ENCODE measurements around the gene KRAS. TPM values are rescaled to one million over a fixed set of nuclear protein-coding genes. Genes with fewer than 3 reads are reported as not detected.

The KRAS gene
- total and polyA plus RNA-seq, 5 experiments from 2014 or later: 38.2 to 59.5 (median 49.3) TPM

DNA sequence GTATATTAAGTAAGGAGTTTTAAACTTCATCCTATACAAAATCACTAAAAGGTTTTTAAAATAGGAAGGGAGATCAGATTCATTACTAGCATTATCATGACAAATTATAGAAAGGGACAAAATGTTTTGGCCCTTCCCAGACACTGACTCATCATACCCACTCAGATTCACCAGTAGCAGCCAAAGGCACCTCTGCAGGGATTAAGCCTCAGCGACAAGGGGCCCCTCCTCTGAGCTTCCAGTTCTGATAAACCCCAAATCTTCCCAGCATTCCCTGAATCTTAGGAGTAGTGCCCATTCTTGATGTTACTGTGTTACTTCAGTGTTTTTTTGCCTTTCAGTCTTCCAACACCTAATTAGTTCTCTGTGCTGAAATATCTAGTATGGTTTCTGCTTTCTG lies 14.5 kb downstream of the KRAS start:
- peak overlapping the region in 2 of 10 donors; percentile 31 to 68 for H3K27ac Mint-ChIP-seq
- H3K4me1 Mint-ChIP-seq: peaks cover 13 to 28% (median 17%) of the 10 kb centered on the region in 4 donors
- POLR2A ChIA-PET: no interaction called here
- no peak for DNase-seq
- H3K36me3 Mint-ChIP-seq: peaks cover 11 to 65% (median 14%) of the 10 kb centered on the region in 3 donors
- ATAC-seq: no peak
- H3K9me3 Mint-ChIP-seq: no peaks in the 10 kb centered on the region
- H3K4me3 Mint-ChIP-seq: no peak overlapping the region
- H3K27me3 Mint-ChIP-seq: no peaks in the 10 kb centered on the region

- POLR2A ChIA-PET: interaction anchor here (0.6 kb wide), 1 partner anchor 15 kb away, joined by 10 read pairs; no protein-coding TSS in a partner anchor
Observed at GRCh38 chr12:25213338-25213737, 37.4 kb downstream of the KRAS start.

GRCh38 chr12:25208554-25208953 lies 42.2 kb downstream of the KRAS start:
- H3K27ac Mint-ChIP-seq: peak overlapping the region in 1 of 10 donors; percentile 58
- peaks cover 0 to 49% (median 6%) of the 10 kb centered on the region in 3 donors for H3K36me3 Mint-ChIP-seq
- no peaks in the 10 kb centered on the region for H3K9me3 Mint-ChIP-seq
- ATAC-seq (no peak), DNase-seq (no peak)
- POLR2A ChIA-PET: interaction anchor here (0.6 to 0.8 kb wide), 2 partner anchors 26 to 42 kb away, joined by 3 read pairs; partner anchors contain the start of gene KRAS
- H3K4me3 Mint-ChIP-seq: no peak overlapping the region
- no peaks in the 10 kb centered on the region for H3K27me3 Mint-ChIP-seq
- peaks cover 3 to 9% (median 5%) of the 10 kb centered on the region in 4 donors for H3K4me1 Mint-ChIP-seq

More at GRCh38 chr12:25213338-25213737, 37.4 kb downstream of the KRAS start:
- peaks cover 0 to 37% (median 5%) of the 10 kb centered on the region in 3 donors for H3K36me3 Mint-ChIP-seq
- DNase-seq (no peak), ATAC-seq (no peak)
- no peaks in the 10 kb centered on the region for H3K9me3 Mint-ChIP-seq
- no peaks in the 10 kb centered on the region for H3K27me3 Mint-ChIP-seq
- H3K4me3 Mint-ChIP-seq: no peak overlapping the region
- no peak overlapping the region for H3K27ac Mint-ChIP-seq
- H3K4me1 Mint-ChIP-seq: peaks cover 0 to 7% (median 4%) of the 10 kb centered on the region in 4 donors

DNA sequence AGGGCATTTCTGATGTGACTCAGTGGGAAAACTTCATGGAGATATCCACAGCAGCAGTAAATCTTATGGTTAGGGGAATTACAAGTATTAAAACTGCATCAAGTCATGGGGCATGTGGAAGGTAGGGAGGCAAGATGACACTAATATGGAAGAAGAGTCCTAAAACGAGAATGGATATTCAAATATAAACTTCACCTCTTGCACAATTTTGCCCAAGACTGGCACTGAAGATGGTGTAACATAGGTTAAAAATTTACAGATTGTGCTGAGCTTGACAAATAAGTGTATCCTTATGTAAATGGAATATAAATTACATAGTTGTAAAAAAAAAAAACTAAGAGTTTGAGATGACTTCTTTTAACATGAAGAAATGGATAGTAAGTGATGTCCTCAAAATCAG lies 42.9 kb downstream of the KRAS start:
- H3K27ac Mint-ChIP-seq: peak overlapping the region in 2 of 10 donors; percentile 36 to 40
- H3K27me3 Mint-ChIP-seq: no peaks in the 10 kb centered on the region
- POLR2A ChIA-PET: no interaction called here
- H3K36me3 Mint-ChIP-seq: peaks cover 0 to 54% (median 6%) of the 10 kb centered on the region in 3 donors
- H3K9me3 Mint-ChIP-seq: no peaks in the 10 kb centered on the region
- no peak for DNase-seq
- no peak overlapping the region for H3K4me3 Mint-ChIP-seq
- peaks cover 5 to 16% (median 8%) of the 10 kb centered on the region in 4 donors for H3K4me1 Mint-ChIP-seq
- no peak for ATAC-seq

GRCh38 chr12:25207411-25207810 lies 43.3 kb downstream of the KRAS start:
- H3K36me3 Mint-ChIP-seq: peaks cover 0 to 54% (median 6%) of the 10 kb centered on the region in 3 donors
- peak overlapping the region in 3 of 10 donors; percentile 36 to 84 (median 40) for H3K27ac Mint-ChIP-seq
- ATAC-seq (no peak), DNase-seq (no peak)
- H3K4me1 Mint-ChIP-seq: peaks cover 8 to 17% (median 11%) of the 10 kb centered on the region in 4 donors
- POLR2A ChIA-PET: no interaction called here
- no peaks in the 10 kb centered on the region for H3K9me3 Mint-ChIP-seq
- no peak overlapping the region for H3K4me3 Mint-ChIP-seq
- H3K27me3 Mint-ChIP-seq: no peaks in the 10 kb centered on the region

- H3K27ac Mint-ChIP-seq: peak overlapping the region in 9 of 10 donors; percentile 19 to 83 (median 65)
- peak in 1 of 2 donors; percentile 33 for ATAC-seq
- H3K36me3 Mint-ChIP-seq: peaks cover 0 to 45% (median 15%) of the 10 kb centered on the region in 3 donors
- H3K27me3 Mint-ChIP-seq: no peaks in the 10 kb centered on the region
- peaks cover 24 to 44% (median 36%) of the 10 kb centered on the region in 4 donors for H3K4me1 Mint-ChIP-seq
- H3K9me3 Mint-ChIP-seq: no peaks in the 10 kb centered on the region
- no peak overlapping the region for H3K4me3 Mint-ChIP-seq
- no peak for DNase-seq
- POLR2A ChIA-PET: no interaction called here
Observed at GRCh38 chr12:25202137-25202536, 48.6 kb downstream of the KRAS start.

- Mint-ChIP-seq H3K4me1 (peaks cover 22 to 48% (median 42%) of the 10 kb centered on the region in 4 donors), H3K36me3 (peaks cover 0 to 32% (median 10%) of the 10 kb centered on the region in 3 donors), H3K27me3 (no peaks in the 10 kb centered on the region), H3K27ac (peak overlapping the region in 5 of 10 donors; percentile 14 to 69 (median 47)), H3K9me3 (no peaks in the 10 kb centered on the region), H3K4me3 (no peak overlapping the region)
- DNase-seq (no peak), ATAC-seq (no peak)
- POLR2A ChIA-PET: no interaction called here
Observed at GRCh38 chr12:25200703-25201102, 50.0 kb downstream of the KRAS start.

- DNase-seq (no peak), ATAC-seq (no peak)
- H3K4me1 Mint-ChIP-seq: peaks cover 27 to 60% (median 48%) of the 10 kb centered on the region in 4 donors
- peak overlapping the region in 1 of 10 donors; percentile 26 for H3K4me3 Mint-ChIP-seq
- H3K9me3 Mint-ChIP-seq: no peaks in the 10 kb centered on the region
- peak overlapping the region in 9 of 10 donors; percentile 3 to 86 (median 63) for H3K27ac Mint-ChIP-seq
- peaks cover 0 to 17% (median 10%) of the 10 kb centered on the region in 3 donors for H3K36me3 Mint-ChIP-seq
- POLR2A ChIA-PET: interaction anchor here (1.1 kb wide), 1 partner anchor 181 kb away, joined by 3 read pairs; no protein-coding TSS in a partner anchor
- H3K27me3 Mint-ChIP-seq: no peaks in the 10 kb centered on the region
Observed at GRCh38 chr12:25197608-25198007, 53.1 kb downstream of the KRAS start.

- Mint-ChIP-seq H3K27me3 (no peaks in the 10 kb centered on the region), H3K4me3 (peak within 1 kb of the TSS; percentile 92 to 99 (median 98)), H3K36me3 (peaks cover 0 to 16% (median 5%) of the 10 kb centered on the region in 3 donors), H3K9me3 (no peaks in the 10 kb centered on the region), H3K4me1 (peaks cover 15 to 41% (median 36%) of the 10 kb centered on the region in 4 donors), H3K27ac (peak within 1 kb of the TSS; percentile 97 to 100 (median 100))
- ATAC-seq (peak; percentile 91), DNase-seq (peak; percentile 94 to 99 (median 96))
- POLR2A ChIA-PET: interaction anchor here (0.7 to 2.3 kb wide), 9 partner anchors 8 to 189 kb away, joined by 3 to 10 read pairs (median 4); partner anchors contain the start of gene KRAS
Observed at GRCh38 chr12:25195056-25195971, 55.4 kb downstream of the KRAS start, which contains the start of the genes DNAI7 and ETFRF1. DNAI7 (minus strand) TSS chr12:25195160; CDS start chr12:25195078, 82 bp downstream. ETFRF1 (plus strand) TSS chr12:25195237; CDS start chr12:25203957, 8,720 bp downstream.

GRCh38 chr12:25194722-25195055 lies 56.0 kb downstream of the KRAS start:
- Mint-ChIP-seq H3K27me3 (no peaks in the 10 kb centered on the region), H3K27ac (peak overlapping the region; percentile 97 to 100 (median 100)), H3K4me1 (peaks cover 15 to 35% (median 32%) of the 10 kb centered on the region in 4 donors), H3K36me3 (peaks cover 0 to 10% (median 2%) of the 10 kb centered on the region in 3 donors), H3K9me3 (no peaks in the 10 kb centered on the region), H3K4me3 (peak overlapping the region; percentile 92 to 99 (median 98))
- DNase-seq (no peak), ATAC-seq (no peak)
- POLR2A ChIA-PET: interaction anchor here (1.0 to 2.3 kb wide), 8 partner anchors 8 to 189 kb away, joined by 3 to 10 read pairs (median 5); partner anchors contain the start of gene KRAS

- POLR2A ChIA-PET: interaction anchor here (1.0 to 1.6 kb wide), 6 partner anchors 10 to 190 kb away, joined by 3 to 10 read pairs (median 4); a partner anchor contains a TSS
- H3K36me3 Mint-ChIP-seq: peaks cover 0 to 7% (median 0%) of the 10 kb centered on the region in 3 donors
Observed at GRCh38 chr12:25194214-25194613, 56.5 kb downstream of the KRAS start.

GRCh38 chr12:25190793-25191192 lies 59.9 kb downstream of the KRAS start:
- POLR2A ChIA-PET: interaction anchor here (1.1 kb wide), 1 partner anchor 187 kb away, joined by 3 read pairs; no protein-coding TSS in a partner anchor
- no peak for ATAC-seq

More at GRCh38 chr12:25194214-25194613, 56.5 kb downstream of the KRAS start:
- H3K27me3 Mint-ChIP-seq: no peaks in the 10 kb centered on the region
- H3K27ac Mint-ChIP-seq: peak overlapping the region; percentile 97 to 100 (median 100)
- peaks cover 15 to 33% (median 30%) of the 10 kb centered on the region in 4 donors for H3K4me1 Mint-ChIP-seq
- H3K9me3 Mint-ChIP-seq: no peaks in the 10 kb centered on the region
- ATAC-seq (no peak), DNase-seq (peak in 1 of 10 donors; percentile 9)
- H3K4me3 Mint-ChIP-seq: peak overlapping the region; percentile 92 to 99 (median 98)

More at GRCh38 chr12:25190793-25191192, 59.9 kb downstream of the KRAS start:
- Mint-ChIP-seq H3K4me3 (no peak overlapping the region), H3K27ac (peak overlapping the region in 1 of 10 donors; percentile 32), H3K27me3 (no peaks in the 10 kb centered on the region), H3K36me3 (peaks cover 0 to 2% (median 0%) of the 10 kb centered on the region in 3 donors), H3K4me1 (peaks cover 18 to 32% (median 24%) of the 10 kb centered on the region in 4 donors), H3K9me3 (no peaks in the 10 kb centered on the region)
- no peak for DNase-seq

Data from naive thymus-derived CD8-positive, alpha-beta T cell (primary cell).